ENCODE data around the gene TRERF1. TPM values are rescaled to one million over a fixed set of nuclear protein-coding genes. Genes with fewer than 3 reads are reported as not detected.

The TRERF1 gene
- total RNA-seq, 6 experiments from 2014 or later, result 0.29 to 1.2 (median 0.60) TPM

DNA sequence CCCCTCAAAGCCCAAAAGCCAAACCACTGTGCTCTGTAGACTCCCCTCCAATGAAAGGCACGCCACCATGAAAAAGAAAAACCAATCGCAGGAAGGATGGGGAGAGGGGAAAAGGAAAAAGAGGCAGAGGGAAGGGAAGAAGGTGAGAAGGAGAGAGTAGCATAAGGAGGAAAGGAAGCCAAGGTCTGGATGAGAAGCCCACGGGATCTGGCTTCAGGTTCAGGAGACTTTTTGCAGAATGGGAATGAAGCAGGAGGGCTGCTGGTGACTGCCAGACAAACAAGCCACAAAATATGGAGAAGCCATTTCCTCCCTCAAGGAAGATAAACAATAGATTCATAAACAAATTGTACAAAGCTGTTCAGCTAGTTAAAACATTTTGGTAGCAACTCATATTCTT is 155.1 kb downstream of the TRERF1 start:
- ATAC-seq, result no peak
- TF ChIP-seq CTCF (IDR thresholded peaks at IDR 0.05) (no peak), POLR2A (IDR thresholded peaks at IDR 0.05) (no peak)

DNA sequence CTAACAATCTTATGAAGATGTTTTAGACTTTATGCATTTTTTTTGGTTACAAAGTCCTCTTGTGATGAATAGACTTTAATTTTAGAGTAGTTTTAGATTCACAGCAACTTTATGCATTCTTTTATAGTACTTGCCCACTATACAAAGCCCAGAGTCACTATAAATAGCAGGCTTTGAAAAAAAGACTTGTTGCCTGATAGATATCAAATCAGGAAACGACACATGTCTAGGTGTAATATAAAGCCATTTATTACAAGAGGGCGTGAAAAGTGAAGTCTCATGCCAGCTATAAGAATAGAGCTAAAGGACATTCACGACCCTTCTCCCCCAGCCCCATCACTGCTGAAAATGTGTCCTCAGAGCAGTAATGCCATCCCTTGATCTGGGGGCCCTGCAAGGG is 156.0 kb downstream of the TRERF1 start:
- TF ChIP-seq POLR2A (IDR thresholded peaks at IDR 0.05), result no peak
- no peak for TF ChIP-seq CTCF (IDR thresholded peaks at IDR 0.05)
- ATAC-seq (no peak), DNase-seq (no peak)
- 63% methylated on average over 2 of the region's 3 CpGs for WGBS (ENCODE audit: insufficient coverage, low coverage, low lambda C conversion rate, missing lambda C conversion rate)
- intact Hi-C loops (cut with DNase I), result no loop called here
- H3K27me3 ChIP-seq, result no peaks in the 10 kb centered on the region
- no peaks in the 10 kb centered on the region for H3K4me1 ChIP-seq
- no peak overlapping the region for H3K27ac ChIP-seq
- no peaks in the 10 kb centered on the region for H3K9me3 ChIP-seq
- H3K4me3 ChIP-seq, result no peak overlapping the region
- H3K36me3 ChIP-seq, result no peaks in the 10 kb centered on the region

More for the DNA sequence above, 155.1 kb downstream of the TRERF1 start:
- Histone ChIP-seq H3K4me3 (no peak overlapping the region), H3K27me3 (no peaks in the 10 kb centered on the region), H3K27ac (no peak overlapping the region), H3K4me1 (no peaks in the 10 kb centered on the region), H3K9me3 (no peaks in the 10 kb centered on the region), H3K36me3 (no peaks in the 10 kb centered on the region)
- WGBS (ENCODE audit: insufficient coverage, low coverage, low lambda C conversion rate, missing lambda C conversion rate), result 66% methylated on average over 3 of the region's 3 CpGs
- no peak for DNase-seq
- intact Hi-C loops (cut with DNase I), result no loop called here

- Histone ChIP-seq H3K4me1 (no peaks in the 10 kb centered on the region), H3K36me3 (no peaks in the 10 kb centered on the region), H3K4me3 (no peak overlapping the region), H3K27me3 (no peaks in the 10 kb centered on the region), H3K27ac (no peak overlapping the region), H3K9me3 (no peaks in the 10 kb centered on the region)
- DNase-seq, result no peak
- 100% methylated on average over 1 of the region's 1 CpG for WGBS (ENCODE audit: insufficient coverage, low coverage, low lambda C conversion rate, missing lambda C conversion rate)
- intact Hi-C loops (cut with DNase I), result no loop called here
- ATAC-seq, result no peak
- no peak for TF ChIP-seq CTCF (IDR thresholded peaks at IDR 0.05)
- TF ChIP-seq POLR2A (IDR thresholded peaks at IDR 0.05), result no peak
These were observed 156.5 kb downstream of the TRERF1 start for GRCh38 chr6:42295181-42295580.

DNA sequence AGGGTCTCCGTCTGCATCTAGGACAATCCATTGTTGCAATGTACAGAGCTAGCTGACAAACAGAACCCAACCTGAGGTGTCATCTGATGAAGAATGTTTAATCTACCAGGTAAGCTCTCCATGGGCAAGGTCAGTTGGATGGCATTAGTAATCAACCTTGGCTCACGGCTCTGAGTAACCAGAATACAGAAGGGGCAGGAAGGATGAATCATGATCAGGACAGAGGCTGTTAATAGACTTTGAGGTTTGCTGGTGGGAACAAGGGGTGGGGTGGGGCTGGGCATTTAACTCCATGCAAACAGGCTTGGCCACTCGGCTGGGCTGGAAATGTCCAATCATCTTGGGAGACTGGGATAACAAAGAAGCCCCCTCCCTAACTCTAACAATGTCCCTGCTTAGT is 157.0 kb downstream of the TRERF1 start:
- Histone ChIP-seq H3K36me3 (no peaks in the 10 kb centered on the region), H3K27me3 (no peaks in the 10 kb centered on the region), H3K27ac (no peak overlapping the region), H3K9me3 (no peaks in the 10 kb centered on the region), H3K4me1 (no peaks in the 10 kb centered on the region), H3K4me3 (no peak overlapping the region)
- TF ChIP-seq POLR2A (IDR thresholded peaks at IDR 0.05) (no peak), CTCF (IDR thresholded peaks at IDR 0.05) (no peak)
- ATAC-seq (peak in 1 of 4 donors; percentile 46), DNase-seq (no peak)
- intact Hi-C loops (cut with DNase I), result no loop called here
- 50% methylated on average over 2 of the region's 3 CpGs for WGBS (ENCODE audit: insufficient coverage, low coverage, low lambda C conversion rate, missing lambda C conversion rate)

GRCh38 chr6:42293386-42293977 is 158.2 kb downstream of the TRERF1 start:
- Histone ChIP-seq H3K27me3 (no peaks in the 10 kb centered on the region), H3K27ac (no peak overlapping the region), H3K4me3 (no peak overlapping the region), H3K9me3 (no peaks in the 10 kb centered on the region), H3K4me1 (no peaks in the 10 kb centered on the region), H3K36me3 (no peaks in the 10 kb centered on the region)
- intact Hi-C loops (cut with DNase I), result no loop called here
- TF ChIP-seq CTCF (IDR thresholded peaks at IDR 0.05), result no peak
- TF ChIP-seq POLR2A (IDR thresholded peaks at IDR 0.05), result no peak
- ATAC-seq, result no peak
- WGBS (ENCODE audit: insufficient coverage, low coverage, low lambda C conversion rate, missing lambda C conversion rate), result 33% methylated on average over 5 of the region's 5 CpGs
- no peak for DNase-seq
